K562 (cell line): ENCODE data around the gene OSTF1. TPM values are rescaled to one million over a fixed set of nuclear protein-coding genes. Genes with fewer than 3 reads are reported as not detected.
A peak's percentile ranks its signal among the peaks of the same experiment; 100 is the strongest.

Source experiments
- ATAC-seq: fragments of 200-7000 bp; cut with Tn5 transposase; 3 replicates; pipeline ENCODE4 v1.9.1; 2020; ENCODE audit warnings: moderate library complexity
- BruUV-seq: library from RNA; stranded (reverse); fragments of 400-500 nt; replicated peaks from 2 replicates; lab custom pipeline; 2021; lab: Mats Ljungman, UMichigan
- CTCF ChIA-PET: fragments of 300-600 bp; formaldehyde crosslinking; extraction: SDS; loops from one replicate; lab custom pipeline; 2021; ENCODE audit warnings: low intra/inter-chr PET ratio; lab: Yijun Ruan, JAX
- POLR2A ChIA-PET: fragments of 300-600, 350-650 bp; sonication (Branson Sonifier 250); formaldehyde crosslinking; extraction: SDS; loops from one replicate; lab custom pipeline; 2021; ENCODE audit warnings: antibody characterized with exemption, inconsistent platforms; lab: Yijun Ruan, JAX
- DNase-seq, 4 experiments: peaks; one replicate each; pipeline versions ENCODE4 v3.0.0 to v3.0.0-alpha.2; 2011 to 2018; ENCODE audit warnings: low spot score in 3 of 4, mixed read lengths in 3 of 4; ENCODE audit errors: extremely low read depth in 1 of 4
- FAIRE-seq: peaks from 2 replicates; lab custom pipeline; 2011; peaks lifted over from hg19 to GRCh38; lab: Jason Lieb, UNC
- H2AFZ ChIP-seq: 2 replicates; pipeline ENCODE4 v1.6.0; 2011; ENCODE audit warnings: low read depth, low read length, control low read depth, inconsistent platforms
- H3K27ac ChIP-seq: fragments of 200-600 bp; 3 replicates; pipeline ENCODE4 v1.8.0; 2011; ENCODE audit warnings: low read depth, mild to moderate bottlenecking, control low read depth, inconsistent platforms, low read length, moderate library complexity, mixed read lengths; ENCODE audit errors: extremely low read depth
- H3K27me3 ChIP-seq, 2 experiments: fragments of 300-600 bp in 1 of 2; 2 replicates in 1 of 2; 3 replicates in 1 of 2; pipeline versions ENCODE4 v1.6.0 to v1.8.0; 2011; ENCODE audit warnings: inconsistent platforms in 2 of 2, low read length in 2 of 2, mild to moderate bottlenecking in 1 of 2, mixed read lengths in 1 of 2, moderate library complexity in 1 of 2; ENCODE audit not compliant: control insufficient read depth in 2 of 2, insufficient read depth in 2 of 2
- H3K36me3 ChIP-seq: fragments of 300-600 bp; 3 replicates; pipeline ENCODE4 v1.8.0; 2011; ENCODE audit warnings: mild to moderate bottlenecking, low read length, inconsistent platforms; ENCODE audit not compliant: control insufficient read depth, insufficient read depth
- H3K4me1 ChIP-seq, 2 experiments: fragments of 200-600 bp in 1 of 2; replicated peaks in 1 of 2; 2 replicates in 1 of 2; 3 replicates in 1 of 2; pipeline versions ENCODE4 v1.5.1 to v1.8.0; 2011; ENCODE audit warnings: inconsistent platforms in 2 of 2, low read length in 2 of 2, mild to moderate bottlenecking in 1 of 2, mixed read lengths in 1 of 2, moderate library complexity in 1 of 2; ENCODE audit not compliant: control insufficient read depth in 2 of 2, insufficient read depth in 2 of 2
- H3K4me2 ChIP-seq: 2 replicates; pipeline ENCODE4 v1.6.1; 2011; ENCODE audit warnings: low read length, control low read depth, inconsistent platforms, mixed read lengths; ENCODE audit not compliant: insufficient read depth
- H3K4me3 ChIP-seq: fragments of 200-600 bp; sonication (generic), shearing (Covaris generic); 2 replicates; pipeline ENCODE4 v1.5.1; 2016; ENCODE audit warnings: control low read depth, inconsistent platforms
- H3K79me2 ChIP-seq: fragments of 200-600 bp; 3 replicates; pipeline ENCODE4 v1.8.0; 2011; ENCODE audit warnings: low read length, inconsistent platforms; ENCODE audit not compliant: control insufficient read depth, insufficient read depth
- H3K9ac ChIP-seq, 2 experiments: 2 replicates each; pipeline versions ENCODE4 v1.6.0 to v1.6.1; 2011; ENCODE audit warnings: low read depth in 2 of 2, low read length in 2 of 2, control low read depth in 1 of 2, inconsistent platforms in 1 of 2, mild to moderate bottlenecking in 1 of 2, mixed read lengths in 1 of 2; ENCODE audit not compliant: insufficient read depth in 1 of 2
- H3K9me1 ChIP-seq: one replicate; pipeline ENCODE4 v1.6.0; 2011; ENCODE audit warnings: inconsistent platforms, mild to moderate bottlenecking, low read length, moderate library complexity; ENCODE audit not compliant: control insufficient read depth, insufficient read depth
- H3K9me3 ChIP-seq: replicated peaks from 2 replicates; pipeline ENCODE4 v1.5.1; 2011; ENCODE audit warnings: low read depth, low read length, inconsistent platforms; ENCODE audit not compliant: control insufficient read depth, insufficient read depth
- H4K20me1 ChIP-seq: replicated peaks from 2 replicates; pipeline ENCODE4 v1.6.1; 2011; ENCODE audit warnings: low read length, inconsistent platforms, mixed read lengths; ENCODE audit not compliant: control insufficient read depth, insufficient read depth
- NFYB ChIP-seq: IDR thresholded peaks from 2 replicates; pipeline ENCODE4 v1.6.1; 2011; ENCODE audit warnings: mild to moderate bottlenecking, moderate library complexity; ENCODE audit not compliant: insufficient read length; ENCODE audit errors: extremely low read depth
- TFE3 ChIP-seq: fragments of 450-650 bp; formaldehyde crosslinking; IDR thresholded peaks from 2 replicates; pipeline ENCODE4 v1.4.0; 2020; ENCODE audit warnings: mild to moderate bottlenecking, mixed read lengths
- TRIM25 ChIP-seq: fragments of 450-650 bp; IDR thresholded peaks from 2 replicates; pipeline ENCODE4 v1.7.0; 2016; ENCODE audit warnings: borderline replicate concordance
- WGBS: fragments of 100-300 bp; shearing (Covaris generic); methylation state at CpG from one replicate; pipeline ENCODE4 v1.1.6; 2016; ENCODE audit warnings: low coverage, mixed read lengths; ENCODE audit not compliant: insufficient coverage; ENCODE audit errors: missing lambda C conversion rate; 5-methylcytosine and 5-hydroxymethylcytosine counted together
- in situ Hi-C: fragments of 300-500 bp; cut with MboI; formaldehyde crosslinking; loops from 4 replicates; pipeline ENCODE4 v1.15.0; 2018; ENCODE audit warnings: inconsistent platforms, mixed read lengths
- intact Hi-C: fragments of 100-400 bp; cut with micrococcal nuclease; formaldehyde crosslinking; loops from 2 replicates; pipeline ENCODE4 v1.14.2; 2022
- polyA plus RNA-seq, 8 experiments: library from polyadenylated mRNA; depleted of rRNA in 4 of 8; stranded (reverse) in 5 of 8; unstranded in 3 of 8; fragments of >200 nt; fragmentation: Nextera tagmentation in 2 of 8; fragmentation: Illumina TruSeq in 1 of 8; extraction: Ambion mirVana in 2 of 8; extraction: Trizol in 1 of 8; gene quantifications; 2 replicates each; pipeline versions ENCODE4 v1.2.1 to v1.2.3, GENCODE V29; 2011 to 2014; ENCODE audit warnings: inconsistent platforms in 1 of 8, missing spikeins in 1 of 8
- total RNA-seq, 7 experiments: library from RNA; depleted of rRNA in 6 of 7; stranded (reverse); fragments of >200 nt in 6 of 7; fragmentation: Illumina TruSeq in 2 of 7; extraction: Trizol in 2 of 7; gene quantifications; 2 replicates each; pipeline versions ENCODE4 v1.2.1 to v1.2.3, GENCODE V29; 2011 to 2021; ENCODE audit warnings: low replicate concordance in 1 of 7

Gene OSTF1
- total and polyA plus RNA-seq, 9 of the 15 experiments (the other 6 are each of a cell fraction or from before 2014, with no cell fraction given), result 15.0 to 37.3 (median 23.0) TPM

- ChIA-PET POLR2A (interaction anchor here (0.6 kb wide), 2 partner anchors 10 to 182 kb away, joined by 3 read pairs; no protein-coding TSS in a partner anchor), CTCF (no interaction called here)
- DNase-seq (peak in 3 of 4 experiments; percentile 21 to 28 (median 23)), ATAC-seq (peak; percentile 51; the same call in 1 of the 3 replicates), FAIRE-seq (no peak)
- no peak overlapping the region for H3K9ac ChIP-seq
- 0% methylated on average over 2 of the region's 2 CpGs for WGBS
- H3K27me3 ChIP-seq, result no peaks in the 10 kb centered on the region
- no peak overlapping the region for H3K4me3 ChIP-seq
- peaks cover 0 to 2% of the 10 kb centered on the region in 2 experiments; a peak in 2 of 5 replicates for H3K4me1 ChIP-seq
- no TSS peak for BruUV-seq
- H3K27ac ChIP-seq, result no peak overlapping the region
- in situ Hi-C loops (no loop called here), intact Hi-C loops (no loop called here)
- H3K79me2 ChIP-seq, result no peaks in the 10 kb centered on the region
- no peaks in the 10 kb centered on the region for H3K9me3 ChIP-seq
- H3K36me3 ChIP-seq, result no peaks in the 10 kb centered on the region
- no peak overlapping the region for H3K4me2 ChIP-seq
- H4K20me1 ChIP-seq, result no peaks in the 10 kb centered on the region
- no peak for TF ChIP-seq TRIM25
- peak; percentile 54 for TF ChIP-seq NFYB
- 0 out of 2 replicates have a peak, but pooled peaks have one; percentile 20 for TF ChIP-seq TFE3
- no peaks in the 10 kb centered on the region for H3K9me1 ChIP-seq
- no peak overlapping the region for H2AFZ ChIP-seq
Measured at GRCh38 chr9:75065510-75065909, 22.8 kb upstream of the OSTF1 start.
